BE2C (cell line): ENCODE data around the gene IRF5.

Experiments used
- DNase-seq: peaks from one replicate; pipeline ENCODE4 v3.0.0-alpha.2; 2020
- H3K27me3 ChIP-seq: fragments of 250-450 bp; sonication (Bioruptor Pico); 2 replicates; pipeline ENCODE4 v1.5.1; 2020; ENCODE audit warnings: mild to moderate bottlenecking
- H3K36me3 ChIP-seq: fragments of 250-450 bp; sonication (Bioruptor Pico); 2 replicates; pipeline ENCODE4 v1.5.1; 2020; ENCODE audit warnings: mild to moderate bottlenecking
- H3K4me1 ChIP-seq: fragments of 250-450 bp; sonication (Bioruptor Pico); 2 replicates; pipeline ENCODE4 v1.5.1; 2020
- H3K4me3 ChIP-seq: 2 replicates; pipeline ENCODE4 v1.5.1; 2011; ENCODE audit warnings: low read depth, low read length
- H3K9me3 ChIP-seq: fragments of 250-450 bp; sonication (Bioruptor Pico); 2 replicates; pipeline ENCODE4 v1.5.1; 2020
- CTCF ChIP-seq: IDR thresholded peaks from 2 replicates; pipeline ENCODE4 v1.5.1; 2012; ENCODE audit warnings: mild to moderate bottlenecking, low read depth, low read length

Gene IRF5

GRCh38 chr7:128923411-128923800 lies 14.3 kb upstream of the IRF5 start:
- Histone ChIP-seq H3K4me3 (no peak overlapping the region), H3K36me3 (no peaks in the 10 kb centered on the region), H3K4me1 (0 out of 2 replicates have a peak, but pooled peaks cover 3% of the 10 kb centered on the region), H3K9me3 (no peaks in the 10 kb centered on the region), H3K27me3 (no peaks in the 10 kb centered on the region)
- no peak for DNase-seq
- TF ChIP-seq CTCF = no peak

- no peaks in the 10 kb centered on the region for H3K27me3 ChIP-seq
- no peaks in the 10 kb centered on the region for H3K9me3 ChIP-seq
- H3K4me1 ChIP-seq = 0 out of 2 replicates have a peak, but pooled peaks cover 3% of the 10 kb centered on the region
- no peak for TF ChIP-seq CTCF
- no peak for DNase-seq
- H3K4me3 ChIP-seq = no peak overlapping the region
- H3K36me3 ChIP-seq = no peaks in the 10 kb centered on the region
Measured at GRCh38 chr7:128924707-128925588, 12.8 kb upstream of the IRF5 start.

DNA sequence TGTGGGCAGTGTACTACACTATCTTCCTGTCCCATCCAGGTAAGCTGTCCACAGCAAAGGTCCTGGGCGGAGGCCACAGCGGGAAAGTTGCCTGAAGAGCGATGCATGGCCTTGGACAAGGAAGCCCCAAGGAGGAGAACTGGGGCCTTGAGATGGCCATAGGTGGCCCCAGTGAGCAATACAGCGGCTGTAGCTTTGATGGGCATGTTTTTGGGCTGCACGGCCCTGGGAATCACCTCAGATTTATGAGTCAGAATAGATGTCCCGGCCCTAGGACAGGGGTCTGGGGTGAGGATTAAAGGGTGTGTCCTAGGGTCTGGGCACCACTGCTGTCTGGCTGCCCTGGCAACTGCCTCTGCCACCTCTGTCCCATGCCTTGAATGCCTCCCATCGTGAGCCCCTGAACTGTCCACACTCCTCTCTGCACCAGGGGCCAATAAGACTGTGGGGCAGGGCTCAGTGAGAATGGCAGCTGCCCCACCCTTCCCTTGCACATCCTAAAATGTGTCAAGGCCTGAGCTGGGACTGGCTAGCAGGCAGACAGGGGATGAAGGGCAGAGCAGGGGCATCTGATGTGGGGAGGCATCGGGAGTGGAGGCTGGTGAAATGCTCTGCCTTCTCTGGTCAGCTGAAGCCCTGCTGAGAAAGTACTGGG lies 9.4 kb upstream of the IRF5 start:
- no peaks in the 10 kb centered on the region for H3K4me1 ChIP-seq
- no peak for TF ChIP-seq CTCF
- H3K36me3 ChIP-seq = no peaks in the 10 kb centered on the region
- no peak for DNase-seq
- no peak overlapping the region for H3K4me3 ChIP-seq
- H3K9me3 ChIP-seq = no peaks in the 10 kb centered on the region
- no peaks in the 10 kb centered on the region for H3K27me3 ChIP-seq

GRCh38 chr7:128928882-128929788 lies 8.6 kb upstream of the IRF5 start:
- Histone ChIP-seq H3K9me3 (no peaks in the 10 kb centered on the region), H3K4me3 (no peak overlapping the region), H3K4me1 (no peaks in the 10 kb centered on the region), H3K27me3 (no peaks in the 10 kb centered on the region), H3K36me3 (no peaks in the 10 kb centered on the region)
- TF ChIP-seq CTCF = no peak
- DNase-seq = no peak

- Histone ChIP-seq H3K4me3 (no peak overlapping the region), H3K27me3 (no peaks in the 10 kb centered on the region), H3K36me3 (no peaks in the 10 kb centered on the region), H3K9me3 (no peaks in the 10 kb centered on the region), H3K4me1 (no peaks in the 10 kb centered on the region)
- DNase-seq = no peak
- no peak for TF ChIP-seq CTCF
Measured at GRCh38 chr7:128931190-128931798, 6.4 kb upstream of the IRF5 start.
